Mesothelial cell of epicardium (in vitro differentiated cells): ENCODE measurements around the gene EREG. TPM values are rescaled to one million over a fixed set of nuclear protein-coding genes. Genes with fewer than 3 reads are reported as not detected.

Experiments
- DNase-seq, 2 experiments: peaks; one replicate each; pipeline ENCODE4 v3.0.0; 2021; ENCODE audit warnings: low spot score in 2 of 2; ENCODE audit not compliant: unreplicated experiment in 2 of 2
- H3K27ac Mint-ChIP-seq: 2 replicates; pipeline ENCODE4 v1.8.0; 2021; ENCODE audit warnings: mixed read lengths
- H3K27me3 Mint-ChIP-seq: 2 replicates; pipeline ENCODE4 v1.8.0; 2021; ENCODE audit warnings: low read depth, mixed read lengths
- H3K36me3 Mint-ChIP-seq: 2 replicates; pipeline ENCODE4 v1.8.0; 2021; ENCODE audit warnings: mixed read lengths
- H3K4me1 Mint-ChIP-seq: 2 replicates; pipeline ENCODE4 v1.8.0; 2021; ENCODE audit warnings: mixed read lengths
- H3K4me3 Mint-ChIP-seq: 2 replicates; pipeline ENCODE4 v1.8.0; 2021; ENCODE audit warnings: mild to moderate bottlenecking, moderate library complexity, mixed read lengths
- H3K9me3 Mint-ChIP-seq: 2 replicates; pipeline ENCODE4 v1.8.0; 2021; ENCODE audit warnings: mixed read lengths
- total RNA-seq: library from RNA; stranded (reverse); gene quantifications from 3 replicates; pipeline ENCODE4 v1.2.1, GENCODE V29; 2021
- TF ChIP-seq, protein P1 (sequence below): fragments of 200-600 bp; sonication (generic); IDR thresholded peaks from one replicate; pipeline ENCODE4 v1.5.0; 2021; ENCODE audit warnings: antibody characterized with exemption; ENCODE audit not compliant: unreplicated experiment

The EREG gene
- total RNA-seq, 1 donor from 2014 or later, result 0.22 TPM

DNA sequence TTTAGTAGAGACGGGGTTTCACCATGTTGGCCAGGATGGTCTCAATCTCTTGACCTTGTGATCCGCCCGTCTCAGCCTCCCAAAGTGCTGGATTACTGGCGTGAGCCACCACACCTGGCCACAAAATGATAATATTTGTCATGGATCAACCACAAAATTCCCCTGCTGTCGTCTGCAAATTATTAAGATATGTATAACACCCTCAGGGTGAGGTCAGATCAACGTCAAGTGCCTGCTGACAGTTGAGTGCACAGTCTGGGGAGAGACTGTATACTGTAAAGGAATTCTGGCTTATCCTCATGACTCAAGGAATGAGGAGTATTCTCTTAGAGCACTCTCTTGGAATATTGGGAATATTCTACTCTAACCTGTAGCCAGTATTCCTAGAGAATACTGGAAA, 45.5 kb upstream of the EREG start:
- Mint-ChIP-seq H3K27me3 (peaks cover 18% of the 10 kb centered on the region), H3K36me3 (no peaks in the 10 kb centered on the region), H3K9me3 (no peaks in the 10 kb centered on the region), H3K4me1 (peaks cover 13% of the 10 kb centered on the region), H3K27ac (no peak overlapping the region), H3K4me3 (no peak overlapping the region)
- TF ChIP-seq, protein P1, sequence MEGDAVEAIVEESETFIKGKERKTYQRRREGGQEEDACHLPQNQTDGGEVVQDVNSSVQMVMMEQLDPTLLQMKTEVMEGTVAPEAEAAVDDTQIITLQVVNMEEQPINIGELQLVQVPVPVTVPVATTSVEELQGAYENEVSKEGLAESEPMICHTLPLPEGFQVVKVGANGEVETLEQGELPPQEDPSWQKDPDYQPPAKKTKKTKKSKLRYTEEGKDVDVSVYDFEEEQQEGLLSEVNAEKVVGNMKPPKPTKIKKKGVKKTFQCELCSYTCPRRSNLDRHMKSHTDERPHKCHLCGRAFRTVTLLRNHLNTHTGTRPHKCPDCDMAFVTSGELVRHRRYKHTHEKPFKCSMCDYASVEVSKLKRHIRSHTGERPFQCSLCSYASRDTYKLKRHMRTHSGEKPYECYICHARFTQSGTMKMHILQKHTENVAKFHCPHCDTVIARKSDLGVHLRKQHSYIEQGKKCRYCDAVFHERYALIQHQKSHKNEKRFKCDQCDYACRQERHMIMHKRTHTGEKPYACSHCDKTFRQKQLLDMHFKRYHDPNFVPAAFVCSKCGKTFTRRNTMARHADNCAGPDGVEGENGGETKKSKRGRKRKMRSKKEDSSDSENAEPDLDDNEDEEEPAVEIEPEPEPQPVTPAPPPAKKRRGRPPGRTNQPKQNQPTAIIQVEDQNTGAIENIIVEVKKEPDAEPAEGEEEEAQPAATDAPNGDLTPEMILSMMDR, result no peak
- DNase-seq, result no peak

DNA sequence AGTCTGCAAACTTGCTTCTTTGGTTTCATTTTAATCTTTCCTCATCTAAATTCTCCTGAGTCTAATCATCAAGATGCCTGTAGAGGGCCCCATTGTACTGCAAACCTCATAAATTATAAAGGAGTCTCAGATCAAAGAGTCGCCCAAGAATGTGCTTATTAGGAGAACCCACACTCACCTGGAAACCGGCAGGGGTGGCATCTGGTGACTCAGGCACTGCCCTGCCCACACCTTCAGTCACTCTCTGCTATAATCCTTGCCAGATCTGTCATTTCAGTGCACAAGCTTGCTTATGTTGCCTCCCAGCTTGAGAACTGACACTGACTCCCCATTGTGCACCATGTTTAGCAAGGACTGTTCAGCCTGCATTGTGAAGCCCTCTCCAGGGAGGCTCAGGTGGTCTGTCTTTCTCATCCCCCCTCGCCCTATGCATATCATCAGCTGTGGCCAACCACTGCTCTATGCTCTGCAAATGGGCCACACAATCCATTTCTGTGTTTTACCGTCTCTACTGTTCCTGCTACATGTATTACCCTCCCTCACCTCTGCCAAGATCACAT, 44.3 kb upstream of the EREG start:
- Mint-ChIP-seq H3K27ac (no peak overlapping the region), H3K9me3 (no peaks in the 10 kb centered on the region), H3K4me1 (peaks cover 13% of the 10 kb centered on the region), H3K27me3 (peaks cover 17% of the 10 kb centered on the region), H3K36me3 (no peaks in the 10 kb centered on the region), H3K4me3 (no peak overlapping the region)
- TF ChIP-seq, protein P1, result no peak
- DNase-seq, result peak in 1 of 2 experiments; percentile 39

GRCh38 chr4:74322301-74322700, 42.6 kb upstream of the EREG start:
- Mint-ChIP-seq H3K4me3 (no peak overlapping the region), H3K9me3 (no peaks in the 10 kb centered on the region), H3K27me3 (peaks cover 17% of the 10 kb centered on the region), H3K36me3 (no peaks in the 10 kb centered on the region), H3K4me1 (peaks cover 10% of the 10 kb centered on the region), H3K27ac (no peak overlapping the region)
- TF ChIP-seq, protein P1, result no peak
- no peak for DNase-seq

DNA sequence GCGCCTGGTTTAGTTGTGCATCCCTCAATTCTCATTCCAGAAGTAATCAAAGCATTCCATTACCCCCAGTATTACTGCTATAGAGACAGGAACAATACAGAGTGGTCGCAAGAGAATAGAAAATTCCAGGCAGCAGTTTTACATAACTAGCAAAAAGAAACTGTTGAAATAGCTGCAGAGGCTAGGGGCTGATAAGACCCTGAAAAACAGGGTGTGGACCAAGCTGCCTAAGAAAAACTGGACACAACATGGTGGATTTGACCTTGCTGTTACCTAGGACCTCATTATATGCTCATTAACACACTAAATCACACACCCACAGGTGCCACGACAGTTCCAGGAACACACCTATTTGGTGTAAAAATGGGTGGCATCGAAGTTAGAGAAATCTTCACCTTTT, 41.3 kb upstream of the EREG start:
- peaks cover 17% of the 10 kb centered on the region for H3K27me3 Mint-ChIP-seq
- TF ChIP-seq, protein P1, result no peak
- H3K27ac Mint-ChIP-seq, result no peak overlapping the region
- no peaks in the 10 kb centered on the region for H3K36me3 Mint-ChIP-seq
- H3K4me3 Mint-ChIP-seq, result no peak overlapping the region
- peaks cover under 1% of the 10 kb centered on the region for H3K9me3 Mint-ChIP-seq
- no peak for DNase-seq
- peaks cover 10% of the 10 kb centered on the region for H3K4me1 Mint-ChIP-seq

DNA sequence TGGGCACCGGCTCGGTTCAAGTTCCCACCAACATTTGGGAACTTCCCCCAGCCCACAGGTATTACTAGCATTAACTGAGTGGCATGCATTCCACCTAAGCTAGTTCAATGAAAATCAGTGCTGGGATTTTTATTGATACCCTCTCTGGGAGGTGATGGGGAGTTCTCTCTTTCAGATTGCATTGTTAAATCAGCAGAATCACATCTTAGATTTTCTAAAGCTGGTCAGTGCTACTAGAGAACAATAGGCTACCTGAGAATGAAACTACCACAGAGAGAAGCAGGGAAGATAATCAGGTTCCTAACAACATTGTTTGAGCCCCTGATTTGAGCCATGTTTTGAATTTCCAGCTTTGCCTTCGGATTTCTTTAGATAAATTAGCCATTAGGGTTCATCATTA, 40.7 kb upstream of the EREG start:
- Mint-ChIP-seq H3K4me3 (no peak overlapping the region), H3K27ac (no peak overlapping the region), H3K27me3 (peaks cover 17% of the 10 kb centered on the region), H3K4me1 (peaks cover 10% of the 10 kb centered on the region), H3K36me3 (no peaks in the 10 kb centered on the region), H3K9me3 (peaks cover 7% of the 10 kb centered on the region)
- TF ChIP-seq, protein P1, result no peak
- DNase-seq, result no peak

- Mint-ChIP-seq H3K4me1 (peaks cover 7% of the 10 kb centered on the region), H3K9me3 (peaks cover 8% of the 10 kb centered on the region), H3K36me3 (no peaks in the 10 kb centered on the region), H3K27me3 (peaks cover 17% of the 10 kb centered on the region), H3K27ac (no peak overlapping the region), H3K4me3 (no peak overlapping the region)
- DNase-seq, result no peak
- TF ChIP-seq, protein P1, result no peak
These were observed 39.1 kb upstream of the EREG start for GRCh38 chr4:74325886-74326285.
